GM12878 (cell line): ENCODE measurements around the gene CRIM1. TPM values are rescaled to one million over a fixed set of nuclear protein-coding genes. Genes with fewer than 3 reads are reported as not detected.
A peak's percentile ranks its signal among the peaks of the same experiment; 100 is the strongest.

ENCODE experiments used
- ATAC-seq: fragments of 200-7000 bp; cut with Tn5 transposase; 3 replicates; pipeline ENCODE4 v1.9.1; 2020; ENCODE audit warnings: mild to moderate bottlenecking, moderate library complexity
- BruUV-seq: library from RNA; stranded (reverse); fragments of 400-500 nt; replicated peaks from 2 replicates; lab custom pipeline; 2021; lab: Mats Ljungman, UMichigan
- CTCF ChIA-PET: fragments of 300-600 bp; sonication (Branson Sonifier 250); formaldehyde crosslinking; extraction: SDS; loops from one replicate; lab custom pipeline; 2021; ENCODE audit warnings: inconsistent platforms; lab: Yijun Ruan, JAX
- POLR2A ChIA-PET: fragments of 350-600 bp; formaldehyde crosslinking; extraction: SDS; loops from one replicate; lab custom pipeline; 2021; ENCODE audit warnings: inconsistent platforms; lab: Charles Lee
- RAD21 ChIA-PET: fragments of 300-600 bp; sonication (Branson Sonifier 250); formaldehyde crosslinking; loops from one replicate; lab custom pipeline; 2023; ENCODE audit warnings: antibody characterized with exemption; ENCODE audit not compliant: unreplicated experiment; lab: Charles Lee
- SMC1A ChIA-PET: fragments of 300-600 bp; sonication (Branson Sonifier 250); formaldehyde crosslinking; loops from one replicate; lab custom pipeline; 2023; ENCODE audit not compliant: unreplicated experiment, uncharacterized antibody; lab: Charles Lee
- DNase-seq: peaks from one replicate; pipeline ENCODE4 v3.0.0-alpha.2; 2011; ENCODE audit warnings: low read depth, low spot score
- FAIRE-seq: peaks from 3 replicates; lab custom pipeline; 2011; peaks lifted over from hg19 to GRCh38; lab: Jason Lieb, UNC
- H2AFZ ChIP-seq: 2 replicates; pipeline ENCODE4 v1.6.0; 2011; ENCODE audit warnings: low read depth, low read length, control low read depth; ENCODE audit not compliant: control insufficient read depth
- H3K27ac ChIP-seq: 2 replicates; pipeline ENCODE4 v1.5.1; 2011; ENCODE audit warnings: control low read depth; ENCODE audit not compliant: control insufficient read depth, insufficient read depth
- H3K27me3 ChIP-seq, 2 experiments: replicated peaks in 1 of 2; 2 replicates each; pipeline versions ENCODE4 v1.6.0 to v1.6.1; 2011; ENCODE audit warnings: low read length in 1 of 2; ENCODE audit not compliant: control insufficient read depth in 2 of 2, insufficient read depth in 2 of 2
- H3K36me3 ChIP-seq, 2 experiments: 2 replicates each; pipeline ENCODE4 v1.5.1; 2011; ENCODE audit warnings: low read length in 1 of 2; ENCODE audit not compliant: control insufficient read depth in 2 of 2, insufficient read depth in 2 of 2
- H3K4me1 ChIP-seq: 2 replicates; pipeline ENCODE4 v1.6.1; 2011; ENCODE audit warnings: mild to moderate bottlenecking, low read length, moderate library complexity, mixed read lengths; ENCODE audit not compliant: control insufficient read depth, insufficient read depth
- H3K4me2 ChIP-seq: 2 replicates; pipeline ENCODE4 v1.6.0; 2011; ENCODE audit warnings: control low read depth; ENCODE audit not compliant: control insufficient read depth, insufficient read depth
- H3K4me3 ChIP-seq: fragments of 200-600 bp; sonication (generic); 2 replicates; pipeline ENCODE4 v1.5.1; 2016
- H3K79me2 ChIP-seq: 2 replicates; pipeline ENCODE4 v1.6.0; 2011; ENCODE audit warnings: low read length; ENCODE audit not compliant: control insufficient read depth, insufficient read depth
- H3K9ac ChIP-seq: 2 replicates; pipeline ENCODE4 v1.8.0; 2011; ENCODE audit warnings: low read length, control low read depth, mixed read lengths; ENCODE audit not compliant: control insufficient read depth, insufficient read depth
- H3K9me3 ChIP-seq: replicated peaks from 3 replicates; pipeline ENCODE4 v1.5.1; 2011; ENCODE audit warnings: mild to moderate bottlenecking, low read length; ENCODE audit not compliant: control insufficient read depth, insufficient read depth
- H4K20me1 ChIP-seq: 2 replicates; pipeline ENCODE4 v1.6.0; 2011; ENCODE audit not compliant: control insufficient read depth, insufficient read depth
- ASH2L ChIP-seq: fragments of 300-600, 200-600 bp; sonication (generic); IDR thresholded peaks from 2 replicates; pipeline ENCODE4 v1.6.1; 2017; ENCODE audit warnings: low read depth, mild to moderate bottlenecking, borderline replicate concordance
- BCL11A ChIP-seq: IDR thresholded peaks from 2 replicates; pipeline ENCODE4 v1.6.1; 2011; ENCODE audit warnings: low read depth, low read length
- IRF4 ChIP-seq: IDR thresholded peaks from 2 replicates; pipeline ENCODE4 v1.6.1; 2011; ENCODE audit warnings: low read depth, low read length
- JUND ChIP-seq: IDR thresholded peaks from 2 replicates; pipeline ENCODE4 v1.6.1; 2012; ENCODE audit warnings: low read depth, mild to moderate bottlenecking, low read length, improper control_type of control experiment, moderate library complexity
- REST ChIP-seq: IDR thresholded peaks from 2 replicates; pipeline ENCODE4 v1.6.1; 2012; ENCODE audit warnings: mild to moderate bottlenecking, low read depth, low read length
- SUPT20H ChIP-seq: IDR thresholded peaks from 2 replicates; pipeline ENCODE4 v1.6.1; 2011; ENCODE audit warnings: low read depth, mild to moderate bottlenecking, low read length, moderate library complexity, borderline replicate concordance; ENCODE audit not compliant: control insufficient read depth
- TAF1 ChIP-seq: IDR thresholded peaks from 2 replicates; pipeline ENCODE4 v1.6.1; 2011; ENCODE audit warnings: mild to moderate bottlenecking, low read depth, low read length, borderline replicate concordance
- USF2 ChIP-seq: IDR thresholded peaks from 2 replicates; pipeline ENCODE4 v1.6.1; 2011; ENCODE audit warnings: low read depth, low read length, improper control_type of control experiment, borderline replicate concordance
- WGBS: methylation state at CpG from one replicate; pipeline ENCODE4 v1.1.6; 2016; ENCODE audit warnings: low lambda C conversion rate; ENCODE audit not compliant: insufficient replicate concordance, insufficient coverage; ENCODE audit errors: missing lambda C conversion rate; 5-methylcytosine and 5-hydroxymethylcytosine counted together
- in situ Hi-C: fragments of 300-500 bp; cut with MboI; formaldehyde crosslinking; loops from 9 replicates; pipeline ENCODE4 v1.14.3; 2018; ENCODE audit warnings: mixed read lengths
- intact Hi-C: fragments of 100-400 bp; cut with micrococcal nuclease; formaldehyde crosslinking; loops from one replicate; pipeline ENCODE4 v1.14.2; 2022; ENCODE audit not compliant: unreplicated experiment
- polyA plus RNA-seq, 11 experiments: library from polyadenylated mRNA; depleted of rRNA in 4 of 11; unstranded in 6 of 11; stranded (reverse) in 5 of 11; fragments of >200 nt; fragmentation: Nextera tagmentation in 4 of 11; fragmentation: Illumina TruSeq in 1 of 11; extraction: Ambion mirVana in 4 of 11; extraction: Trizol in 1 of 11; gene quantifications; 1 replicate in 1 of 11; 2 replicates in 10 of 11; pipeline versions ENCODE4 v1.2.1 to v1.2.3, GENCODE V29; 2011 to 2016; ENCODE audit warnings: inconsistent platforms in 2 of 11, missing spikeins in 2 of 11, low read depth in 1 of 11
- total RNA-seq, 4 experiments: library from RNA; depleted of rRNA in 3 of 4; stranded (reverse); fragments of >200 nt in 3 of 4; fragmentation: Illumina TruSeq in 1 of 4; extraction: Trizol in 1 of 4; gene quantifications; 2 replicates each; pipeline versions ENCODE4 v1.2.1 to v1.2.3, GENCODE V29; 2013 to 2021

Gene CRIM1
- total and polyA plus RNA-seq, 10 of the 15 experiments (the other 5 are each of a cell fraction or from before 2014, with no cell fraction given) = 0.42 to 7.4 (median 3.1) TPM

- H3K9me3 ChIP-seq = no peaks in the 10 kb centered on the region
- no peak for ATAC-seq
- no peak overlapping the region for H3K9ac ChIP-seq
- FAIRE-seq = no peak
- no peak overlapping the region for H3K4me3 ChIP-seq
- no peak for DNase-seq
- ChIA-PET POLR2A (no interaction called here), RAD21 (no interaction called here), CTCF (interaction anchor here (0.9 kb wide), 1 partner anchor 13 kb away, joined by 4 read pairs; no protein-coding TSS in a partner anchor), SMC1A (no interaction called here)
- H4K20me1 ChIP-seq = no peaks in the 10 kb centered on the region
- H3K36me3 ChIP-seq = no peaks in the 10 kb centered on the region
- no peak overlapping the region for H3K4me2 ChIP-seq
- no TSS peak for BruUV-seq
- no peaks in the 10 kb centered on the region for H3K4me1 ChIP-seq
- no peak overlapping the region for H2AFZ ChIP-seq
- H3K27me3 ChIP-seq = no peaks in the 10 kb centered on the region; a peak in 2 of 4 replicates
- peak; percentile 73; the same call in 1 of the 2 replicates for TF ChIP-seq REST
- TF ChIP-seq IRF4 = no peak
- TF ChIP-seq, all 136 proteins: peak for 1
- WGBS = 34% methylated on average over 2 of the region's 2 CpGs
- Histone ChIP-seq H3K79me2 (no peaks in the 10 kb centered on the region), H3K27ac (no peak overlapping the region)
- in situ Hi-C loops = no loop called here
- intact Hi-C loops = no loop called here
Measured at GRCh38 chr2:36427790-36428243, 72.2 kb downstream of the CRIM1 start.

- 14% methylated on average over 4 of the region's 4 CpGs for WGBS
- in situ Hi-C loops = no loop called here
- no peak overlapping the region for H2AFZ ChIP-seq
- TF ChIP-seq SUPT20H = no peak
- no peak for TF ChIP-seq JUND
- no peak for TF ChIP-seq ASH2L
- no peak for TF ChIP-seq USF2
- no peak for TF ChIP-seq TAF1
- no peak for TF ChIP-seq BCL11A
Measured at GRCh38 chr2:36430549-36430948, 75.0 kb downstream of the CRIM1 start.

More at GRCh38 chr2:36430549-36430948, 75.0 kb downstream of the CRIM1 start:
- Histone ChIP-seq H3K36me3 (no peaks in the 10 kb centered on the region), H3K79me2 (no peaks in the 10 kb centered on the region), H3K9me3 (no peaks in the 10 kb centered on the region), H3K4me3 (no peak overlapping the region), H3K4me2 (no peak overlapping the region), H4K20me1 (no peaks in the 10 kb centered on the region), H3K9ac (no peak overlapping the region), H3K27ac (no peak overlapping the region), H3K4me1 (no peaks in the 10 kb centered on the region), H3K27me3 (peaks cover 0 to 4% of the 10 kb centered on the region in 2 experiments; a peak in 2 of 4 replicates)
- CTCF ChIA-PET = no interaction called here
- ATAC-seq = no peak
- intact Hi-C loops = no loop called here
- POLR2A ChIA-PET = no interaction called here
- no TSS peak for BruUV-seq
- DNase-seq = no peak
- SMC1A ChIA-PET = no interaction called here
- RAD21 ChIA-PET = no interaction called here
- FAIRE-seq = no peak
